Prostate gland (tissue), 2 donors: ENCODE measurements around the gene INSL4. TPM values are rescaled to one million over a fixed set of nuclear protein-coding genes. Genes with fewer than 3 reads are reported as not detected.

Experiments used
- DNase-seq: peaks from one replicate; pipeline ENCODE4 v3.0.0-alpha.2; 2019; ENCODE audit warnings: low spot score
- H3K27ac ChIP-seq, 2 donors: fragments of 200-600 bp; sonication (generic); 2 replicates each; pipeline ENCODE4 v1.5.1; 2017 to 2019
- H3K27me3 ChIP-seq: fragments of 200-600 bp; sonication (generic); replicated peaks from 2 replicates; pipeline ENCODE4 v1.5.1; 2019; ENCODE audit not compliant: insufficient read depth
- H3K36me3 ChIP-seq, 2 donors: fragments of 200-600 bp; sonication (generic); 1 replicate in 1 of 2; 2 replicates in 1 of 2; pipeline versions ENCODE4 v1.5.1 to v1.8.1; 2017 to 2019
- H3K4me1 ChIP-seq: fragments of 200-600 bp; sonication (generic); replicated peaks from 2 replicates; pipeline ENCODE4 v1.5.1; 2019
- H3K4me3 ChIP-seq, 2 donors: fragments of 200-600 bp; sonication (generic); 2 replicates each; pipeline ENCODE4 v1.5.1; 2017 to 2019
- H3K9me3 ChIP-seq: fragments of 200-600 bp; sonication (generic); 2 replicates; pipeline ENCODE4 v1.5.1; 2017
- CTCF ChIP-seq, 4 experiments: fragments of 200-600 bp in 2 of 4; fragments of 450-650 bp in 2 of 4; sonication (generic) in 2 of 4; IDR thresholded peaks; 1 replicate in 3 of 4; 2 replicates in 1 of 4; pipeline ENCODE4 v1.5.1; 2016 to 2019; ENCODE audit warnings: antibody characterized with exemption in 4 of 4, mild to moderate bottlenecking in 2 of 4, moderate library complexity in 2 of 4
- POLR2A ChIP-seq: fragments of 450-650 bp; IDR thresholded peaks from one replicate; pipeline ENCODE4 v1.6.1; 2016; ENCODE audit warnings: antibody characterized with exemption, mild to moderate bottlenecking
- POLR2AphosphoS5 ChIP-seq: sonication (generic); formaldehyde crosslinking; IDR thresholded peaks from one replicate; pipeline ENCODE4 v1.6.1; 2017; ENCODE audit warnings: antibody characterized with exemption
- WGBS: methylation state at CpG from one replicate; pipeline ENCODE4 v1.1.5; 2018; 5-methylcytosine and 5-hydroxymethylcytosine counted together
- intact Hi-C: fragments of 100-400 bp; cut with DNase I; formaldehyde crosslinking; loops from one replicate; pipeline ENCODE4 v1.14.2; 2022
- total RNA-seq, 2 donors: library from RNA; depleted of rRNA; stranded (reverse); fragments of >200 nt; gene quantifications; one replicate each; pipeline ENCODE4 v1.1.0, GENCODE V29; 2016

Gene INSL4
- not detected for total RNA-seq

GRCh38 chr9:5231212-5231611 lies at the start of gene INSL4:
TSS of gene INSL4 (plus strand) at chr9:5231419. CDS start at chr9:5231524, 105 bp downstream.
- no peaks in the 10 kb centered on the region for H3K9me3 ChIP-seq
- no peak for DNase-seq
- WGBS, result 84% methylated on average over 2 of the region's 2 CpGs
- H3K27me3 ChIP-seq, result no peaks in the 10 kb centered on the region
- H3K27ac ChIP-seq, result no peak within 1 kb of the TSS
- H3K4me3 ChIP-seq, result no peak within 1 kb of the TSS
- no peaks in the 10 kb centered on the region for H3K36me3 ChIP-seq
- TF ChIP-seq POLR2A (no peak), CTCF (IDR thresholded peaks at IDR 0.05) (no peak), POLR2AphosphoS5 (no peak)
- intact Hi-C loops, result no loop called here
- H3K4me1 ChIP-seq, result no peaks in the 10 kb centered on the region

DNA sequence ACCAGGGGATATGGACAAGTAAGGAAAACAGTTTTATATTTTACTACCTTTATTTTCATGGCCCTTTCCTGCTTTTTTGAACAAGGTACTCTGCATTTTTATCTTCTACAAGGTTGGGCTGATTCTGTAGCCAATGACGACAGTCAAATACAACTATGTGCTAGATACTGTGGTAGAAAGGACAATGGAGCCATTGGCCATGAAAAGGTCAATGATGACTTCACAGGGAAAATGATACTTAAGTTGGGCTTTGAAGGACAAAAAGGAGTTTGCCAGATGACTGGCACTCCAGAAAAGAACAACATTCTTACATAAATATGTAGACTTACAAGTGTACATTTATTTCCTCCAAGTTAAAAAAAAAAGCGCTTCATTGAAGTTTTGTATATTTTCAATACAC lies 46.4 kb upstream of the INSL4 start:
- intact Hi-C loops, result loop anchor here (5.0 kb wide), 1 partner anchor 413 kb away; no protein-coding TSS in a partner anchor
- Histone ChIP-seq H3K4me3 (no peak overlapping the region), H3K9me3 (no peaks in the 10 kb centered on the region), H3K27me3 (no peaks in the 10 kb centered on the region), H3K36me3 (no peaks in the 10 kb centered on the region), H3K4me1 (no peaks in the 10 kb centered on the region), H3K27ac (no peak overlapping the region)
- WGBS, result 95% methylated on average over 2 of the region's 2 CpGs
- TF ChIP-seq POLR2A (no peak), CTCF (IDR thresholded peaks at IDR 0.05) (no peak), POLR2AphosphoS5 (no peak)
- no peak for DNase-seq

- Histone ChIP-seq H3K4me1 (no peaks in the 10 kb centered on the region), H3K27me3 (no peaks in the 10 kb centered on the region), H3K4me3 (no peak within 1 kb of the TSS), H3K9me3 (no peaks in the 10 kb centered on the region), H3K27ac (no peak within 1 kb of the TSS), H3K36me3 (no peaks in the 10 kb centered on the region)
- 93% methylated on average over 44 of the region's 44 CpGs for WGBS
- no peak for DNase-seq
- TF ChIP-seq POLR2A (no peak), CTCF (IDR thresholded peaks at IDR 0.05) (no peak), POLR2AphosphoS5 (no peak)
- intact Hi-C loops, result loop anchor here (5.0 kb wide), 1 partner anchor 412 kb away; no protein-coding TSS in a partner anchor
Measured at GRCh38 chr9:5185220-5185840, 45.9 kb upstream of the INSL4 start, which contains the start of gene INSL6. TSS of gene INSL6 (minus strand) at chr9:5185639. CDS start at chr9:5185602, 37 bp downstream.

DNA sequence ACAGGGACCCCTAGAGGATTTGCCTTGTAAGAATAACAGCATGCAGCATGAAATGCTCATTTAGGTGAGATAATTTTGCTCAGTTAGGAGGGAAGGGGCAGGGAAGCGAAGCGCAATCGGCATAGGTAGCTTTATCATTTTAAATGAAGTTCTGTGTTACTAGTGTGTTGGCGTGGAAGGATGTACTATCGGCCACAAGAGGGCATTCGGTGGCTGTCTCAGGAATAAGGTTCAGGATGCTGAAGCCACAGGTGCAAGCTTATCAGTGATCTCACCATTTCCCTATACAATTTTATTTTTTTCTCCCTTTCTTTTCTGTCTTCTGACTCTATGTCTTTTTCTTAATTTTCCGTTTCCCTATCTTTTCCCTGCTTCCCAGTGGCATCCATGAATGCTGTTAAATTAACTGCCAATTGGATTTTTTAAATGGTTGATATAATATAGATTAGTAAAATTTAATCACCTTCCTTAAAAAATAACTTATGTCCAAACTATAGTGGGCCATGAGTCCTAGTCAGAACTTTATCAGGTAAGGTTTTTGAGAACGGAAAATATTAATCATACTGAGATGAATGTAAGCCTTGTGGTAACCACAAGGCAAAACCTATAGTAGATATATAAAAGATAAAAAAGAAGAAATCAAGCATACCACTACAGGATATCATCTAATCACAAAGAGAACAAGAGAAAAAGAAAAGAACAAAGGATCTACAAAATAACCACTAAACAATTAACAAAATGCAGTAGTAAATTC lies 44.6 kb upstream of the INSL4 start:
- Histone ChIP-seq H3K4me3 (no peak overlapping the region), H3K36me3 (no peaks in the 10 kb centered on the region), H3K9me3 (no peaks in the 10 kb centered on the region), H3K27me3 (no peaks in the 10 kb centered on the region), H3K27ac (no peak overlapping the region), H3K4me1 (no peaks in the 10 kb centered on the region)
- TF ChIP-seq CTCF (IDR thresholded peaks at IDR 0.05) (peak; percentile 31 to 68 (median 62)), POLR2AphosphoS5 (no peak)
- intact Hi-C loops, result loop anchor here (5.0 kb wide), 1 partner anchor 411 kb away; no protein-coding TSS in a partner anchor
- DNase-seq, result peak; percentile 57
- 28% methylated on average over 8 of the region's 8 CpGs for WGBS
